ENCODE results near the gene RNF220. TPM values are rescaled to one million over a fixed set of nuclear protein-coding genes. Genes with fewer than 3 reads are reported as not detected.

Gene RNF220
- total and polyA plus RNA-seq, 2 of the 4 experiments (the other 2 are of a cell fraction) = 71.8 to 77.1 TPM

- H3K27me3 ChIP-seq (ENCODE audit: control insufficient read depth, insufficient read depth, low read length) = peaks cover 25% of the 10 kb centered on the region
- TF ChIP-seq RCOR1 (IDR thresholded peaks at IDR 0.05; ENCODE audit: insufficient replicate concordance, low read length) (no peak), SMC3 (IDR thresholded peaks at IDR 0.05; ENCODE audit: low read depth, low read length) (no peak), POLR2A (IDR thresholded peaks at IDR 0.05; ENCODE audit: low read depth, low read length) (no peak), CTCF (conservative IDR thresholded peaks at IDR 0.05; ENCODE audit: low read depth, low read length) (no peak), ELK1 (IDR thresholded peaks at IDR 0.05; ENCODE audit: borderline replicate concordance, low read depth, low read length) (no peak), MAFK (IDR thresholded peaks at IDR 0.05; ENCODE audit: low read depth, low read length) (no peak), MXI1 (IDR thresholded peaks at IDR 0.05; ENCODE audit: borderline replicate concordance, low read depth, low read length) (no peak), CEBPB (IDR thresholded peaks at IDR 0.05; ENCODE audit: low read depth, low read length) (no peak), BHLHE40 (IDR thresholded peaks at IDR 0.05; ENCODE audit: low read depth, low read length) (no peak), RAD21 (IDR thresholded peaks at IDR 0.05; ENCODE audit: low read length) (no peak), RFX5 (IDR thresholded peaks at IDR 0.05; ENCODE audit: low read depth, low read length) (no peak), CHD1 (IDR thresholded peaks at IDR 0.05; ENCODE audit: low read depth, low read length) (no peak), MAZ (IDR thresholded peaks at IDR 0.05; ENCODE audit: borderline replicate concordance, low read depth, low read length) (no peak), NFE2L2 (IDR thresholded peaks at IDR 0.05; ENCODE audit: low read depth, low read length) (no peak), USF2 (IDR thresholded peaks at IDR 0.05; ENCODE audit: low read depth, low read length) (no peak), FOS (IDR thresholded peaks at IDR 0.05; ENCODE audit: low read depth, low read length) (no peak)
Observed at GRCh38 chr1:44481701-44482100, 76.6 kb downstream of the RNF220 start.

More at GRCh38 chr1:44481701-44482100, 76.6 kb downstream of the RNF220 start:
- intact Hi-C loops (cut with micrococcal nuclease) (no loop called here), in situ Hi-C loops (cut with MboI; ENCODE audit: low sequenced_read_pairs) (no loop called here), dilution Hi-C loops (cut with HindIII; ENCODE audit: low sequenced_read_pairs, unreplicated experiment) (no loop called here)
- no peak overlapping the region for H3K9ac ChIP-seq (ENCODE audit: low read depth, low read length)
- no peaks in the 10 kb centered on the region for H3K79me1 ChIP-seq (ENCODE audit: low read depth in 1 of 2, low read length in 2 of 2)
- no peak overlapping the region for H2BK20ac ChIP-seq (ENCODE audit: low read depth, low read length)
- H3K27ac ChIP-seq (ENCODE audit: insufficient read depth, low read length) = no peak overlapping the region
- no peak overlapping the region for H2BK15ac ChIP-seq (ENCODE audit: low read depth, low read length)
- no peak overlapping the region for H3K56ac ChIP-seq (ENCODE audit: extremely low read depth, insufficient read depth, low read length)
- H2AFZ ChIP-seq (replicated peaks; ENCODE audit: low read length, poor library complexity) = no peak overlapping the region
- ChIA-PET POLR2A (ENCODE audit: unreplicated experiment) (no interaction called here), CTCF (no interaction called here)
- H2BK120ac ChIP-seq (ENCODE audit: low read depth, low read length) = no peak overlapping the region
- no peaks in the 10 kb centered on the region for H3K9me1 ChIP-seq (ENCODE audit: insufficient read depth, low read length)
- H3K23ac ChIP-seq (ENCODE audit: low read depth, low read length) = no peak overlapping the region
- H4K5ac ChIP-seq (ENCODE audit: low read depth, low read length) = no peak overlapping the region
- no peak overlapping the region for H3K14ac ChIP-seq (replicated peaks; ENCODE audit: low read depth, low read length)
- H3K4ac ChIP-seq (ENCODE audit: low read depth, low read length) = no peak overlapping the region
- no peak overlapping the region for H3K4me3 ChIP-seq (ENCODE audit: insufficient read depth, low read depth, low read length)
- no peak overlapping the region for H2AK5ac ChIP-seq (ENCODE audit: low read depth, low read length)
- no peaks in the 10 kb centered on the region for H3K36me3 ChIP-seq (ENCODE audit: control insufficient read depth, insufficient read depth, low read length)
- no peak overlapping the region for H3K4me2 ChIP-seq (ENCODE audit: low read depth, low read length)
- ATAC-seq (ENCODE audit: low read depth) (no peak), DNase-seq (no peak)
- H3K18ac ChIP-seq (ENCODE audit: low read depth, low read length) = no peak overlapping the region
- no peaks in the 10 kb centered on the region for H4K20me1 ChIP-seq (ENCODE audit: insufficient read depth, low read length)
- no peaks in the 10 kb centered on the region for H3K9me3 ChIP-seq (ENCODE audit: control insufficient read depth, insufficient read depth, low read length)
- 43% methylated on average over 1 of the region's 2 CpGs; no CpG with 5 or more reads in 1 of the 2 experiments for WGBS, 2 experiments (ENCODE audit: extremely low coverage in 2 of 2, insufficient read length in 1 of 2)
- H4K8ac ChIP-seq (ENCODE audit: low read depth in 2 of 2, low read length in 2 of 2) = no peak overlapping the region
- BruUV-seq (replicated peaks) = no TSS peak
- no peak overlapping the region for H4K91ac ChIP-seq (ENCODE audit: insufficient read depth, low read depth, low read length)
- peaks cover 4% of the 10 kb centered on the region for H3K4me1 ChIP-seq (ENCODE audit: control insufficient read depth, insufficient read depth, low read length)
- H2BK5ac ChIP-seq (ENCODE audit: low read depth, low read length, poor library complexity, severe bottlenecking) = no peak overlapping the region
- no peak overlapping the region for H2AK9ac ChIP-seq (replicated peaks; ENCODE audit: low read depth, low read length, poor library complexity)
